Breast epithelium (tissue), 4 donors: ENCODE measurements around the gene THSD4. TPM values are rescaled to one million over a fixed set of nuclear protein-coding genes. Genes with fewer than 3 reads are reported as not detected.

ENCODE experiments used
- DNase-seq, 2 donors: peaks; one replicate each; pipeline ENCODE4 v3.0.0-alpha.2; 2019; ENCODE audit warnings: low spot score in 2 of 2
- H3K27ac ChIP-seq, 2 donors: fragments of 200-600 bp; sonication (generic) in 1 of 2; one replicate each; pipeline ENCODE4 v1.5.1; 2016 to 2019; ENCODE audit warnings: mild to moderate bottlenecking in 1 of 2
- H3K27me3 ChIP-seq, 2 donors: fragments of 200-600 bp; sonication (generic) in 1 of 2; one replicate each; pipeline versions ENCODE4 v1.5.1 to v1.6.0; 2017 to 2019; ENCODE audit warnings: control low read depth in 1 of 2, mild to moderate bottlenecking in 1 of 2
- H3K36me3 ChIP-seq: fragments of 200-600 bp; one replicate; pipeline ENCODE4 v1.5.1; 2019
- H3K4me1 ChIP-seq, 2 donors: fragments of 200-600 bp; sonication (generic); one replicate each; pipeline ENCODE4 v1.5.1; 2016 to 2019; ENCODE audit warnings: control low read depth in 1 of 2
- H3K4me3 ChIP-seq, 3 donors: fragments of 200-600 bp; sonication (generic); 1 replicate in 2 of 3; 2 replicates in 1 of 3; pipeline ENCODE4 v1.5.1; 2016 to 2019; ENCODE audit warnings: mild to moderate bottlenecking in 3 of 3, moderate library complexity in 2 of 3
- H3K9me3 ChIP-seq, 2 donors: fragments of 200-600 bp; sonication (generic) in 1 of 2; one replicate each; pipeline ENCODE4 v1.5.1; 2016 to 2019; ENCODE audit warnings: control low read depth in 1 of 2
- CTCF ChIP-seq, 3 donors: fragments of 450-650 bp; IDR thresholded peaks; one replicate each; pipeline ENCODE4 v1.5.1; 2016 to 2017; ENCODE audit warnings: antibody characterized with exemption in 3 of 3, mild to moderate bottlenecking in 3 of 3, moderate library complexity in 3 of 3
- POLR2A ChIP-seq: fragments of 450-650 bp; IDR thresholded peaks from one replicate; pipeline ENCODE4 v1.6.1; 2016; ENCODE audit warnings: antibody characterized with exemption, mild to moderate bottlenecking, moderate library complexity
- POLR2AphosphoS5 ChIP-seq, 3 donors: sonication (generic); formaldehyde crosslinking; IDR thresholded peaks; one replicate each; pipeline ENCODE4 v1.6.1; 2017; ENCODE audit warnings: antibody characterized with exemption in 3 of 3
- intact Hi-C: fragments of 100-400 bp; cut with DNase I; formaldehyde crosslinking; loops from one replicate; pipeline ENCODE4 v1.15.1; 2023; ENCODE audit warnings: low total_unique reads
- total RNA-seq, 3 donors: library from RNA; depleted of rRNA; stranded (reverse); fragments of >200 nt; gene quantifications; one replicate each; pipeline ENCODE4 v1.1.0, GENCODE V29; 2016

Gene THSD4
- total RNA-seq, 3 donors from 2014 or later, result 0.64 to 58.7 (median 41.3) TPM

GRCh38 chr15:71802770-71803169 is 687.5 kb downstream of the THSD4 start:
- no peak for TF ChIP-seq CTCF (IDR thresholded peaks at IDR 0.05)
- no peak for TF ChIP-seq POLR2A
- TF ChIP-seq POLR2AphosphoS5 (IDR thresholded peaks at IDR 0.05), result no peak
- H3K9me3 ChIP-seq, result no peaks in the 10 kb centered on the region
- no peak overlapping the region for H3K27ac ChIP-seq
- no peak for DNase-seq
- no peaks in the 10 kb centered on the region for H3K36me3 ChIP-seq
- no peaks in the 10 kb centered on the region for H3K4me1 ChIP-seq
- no peaks in the 10 kb centered on the region for H3K27me3 ChIP-seq
- H3K4me3 ChIP-seq, result no peak overlapping the region
- intact Hi-C loops, result loop anchor here (2.0 kb wide), 1 partner anchor 54 kb away; no protein-coding TSS in a partner anchor

GRCh38 chr15:71804226-71804625 is 689.0 kb downstream of the THSD4 start:
- Histone ChIP-seq H3K27ac (no peak overlapping the region), H3K27me3 (no peaks in the 10 kb centered on the region), H3K9me3 (no peaks in the 10 kb centered on the region), H3K4me1 (no peaks in the 10 kb centered on the region), H3K4me3 (no peak overlapping the region), H3K36me3 (no peaks in the 10 kb centered on the region)
- no peak for DNase-seq
- intact Hi-C loops, result no loop called here
- TF ChIP-seq CTCF (IDR thresholded peaks at IDR 0.05) (no peak), POLR2A (no peak), POLR2AphosphoS5 (IDR thresholded peaks at IDR 0.05) (no peak)

- no peak for TF ChIP-seq POLR2AphosphoS5 (IDR thresholded peaks at IDR 0.05)
- no peak for TF ChIP-seq POLR2A
- TF ChIP-seq CTCF (IDR thresholded peaks at IDR 0.05), result no peak
- Histone ChIP-seq H3K4me3 (no peak overlapping the region), H3K9me3 (no peaks in the 10 kb centered on the region), H3K4me1 (no peaks in the 10 kb centered on the region), H3K27ac (no peak overlapping the region), H3K36me3 (no peaks in the 10 kb centered on the region), H3K27me3 (no peaks in the 10 kb centered on the region)
- no peak for DNase-seq
- intact Hi-C loops, result no loop called here
These were observed 689.6 kb downstream of the THSD4 start for GRCh38 chr15:71804695-71805470.

- H3K27ac ChIP-seq, result no peak overlapping the region
- no peak overlapping the region for H3K4me3 ChIP-seq
- no peak for TF ChIP-seq CTCF (IDR thresholded peaks at IDR 0.05)
- H3K4me1 ChIP-seq, result no peaks in the 10 kb centered on the region
- no peaks in the 10 kb centered on the region for H3K27me3 ChIP-seq
- intact Hi-C loops, result no loop called here
- no peaks in the 10 kb centered on the region for H3K36me3 ChIP-seq
- no peaks in the 10 kb centered on the region for H3K9me3 ChIP-seq
- DNase-seq, result no peak
These were observed 691.2 kb downstream of the THSD4 start for GRCh38 chr15:71806452-71806931.

GRCh38 chr15:71807125-71807629 is 691.9 kb downstream of the THSD4 start:
- no peaks in the 10 kb centered on the region for H3K9me3 ChIP-seq
- no peak for TF ChIP-seq POLR2A
- TF ChIP-seq POLR2AphosphoS5 (IDR thresholded peaks at IDR 0.05), result no peak
- TF ChIP-seq CTCF (IDR thresholded peaks at IDR 0.05), result no peak
- H3K27ac ChIP-seq, result no peak overlapping the region
- H3K36me3 ChIP-seq, result no peaks in the 10 kb centered on the region
- no peak for DNase-seq
- H3K27me3 ChIP-seq, result no peaks in the 10 kb centered on the region
- intact Hi-C loops, result no loop called here
- H3K4me1 ChIP-seq, result no peaks in the 10 kb centered on the region
- no peak overlapping the region for H3K4me3 ChIP-seq
